ENCODE results near the gene INO80B.
A peak's percentile ranks its signal among the peaks of the same experiment; 100 is the strongest.
"Not testable (repeated sequence)": the region's sequence is repeated elsewhere in the genome, so short reads cannot be mapped to it uniquely, and the experiment has no call there.

The INO80B gene

GRCh38 chr2:74454654-74455511 is at the start of gene INO80B:
TSS of gene INO80B (plus strand) at chr2:74455087. CDS start at chr2:74455117, 30 bp downstream.
- DNase-seq: peak; percentile 98

- DNase-seq: no peak
These were observed 48.9 kb upstream of the INO80B start for GRCh38 chr2:74406035-74406434.

- DNase-seq: no peak
These were observed 47.2 kb upstream of the INO80B start for GRCh38 chr2:74407682-74408081.

DNA sequence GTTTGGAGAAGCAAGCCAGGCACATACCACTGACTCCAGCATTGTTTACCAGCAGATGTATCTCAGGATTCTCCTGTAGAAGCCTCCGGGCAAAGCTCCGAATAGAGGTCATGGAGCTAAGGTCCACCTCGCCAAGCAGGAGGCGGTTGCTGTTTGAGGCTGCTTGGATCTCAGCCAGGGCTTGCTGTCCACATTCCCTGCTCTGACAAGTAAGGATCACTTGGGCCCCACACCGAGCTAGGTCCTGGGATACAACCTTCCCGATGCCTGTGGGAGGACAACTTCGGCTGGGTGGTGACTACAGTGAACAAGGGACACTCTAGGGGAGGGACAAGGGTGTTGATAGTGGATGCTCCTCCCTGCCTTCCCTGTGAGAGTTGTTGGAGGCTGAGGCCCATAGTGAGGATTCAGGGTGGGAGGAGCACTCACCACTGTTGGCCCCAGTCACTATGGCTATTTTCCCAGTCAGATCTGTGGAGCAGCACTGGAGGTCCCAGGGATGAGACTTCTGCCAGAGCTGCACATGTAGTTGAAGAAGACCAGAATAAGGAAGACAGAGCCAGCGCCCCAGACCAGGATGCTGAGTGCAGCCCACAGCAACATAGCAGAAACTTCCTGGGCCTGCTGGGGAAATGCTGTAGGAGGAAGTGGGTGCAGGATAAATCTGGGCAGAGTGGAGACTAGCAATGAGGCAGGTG is 41.7 kb upstream of the INO80B start:
- no peak for DNase-seq

DNA sequence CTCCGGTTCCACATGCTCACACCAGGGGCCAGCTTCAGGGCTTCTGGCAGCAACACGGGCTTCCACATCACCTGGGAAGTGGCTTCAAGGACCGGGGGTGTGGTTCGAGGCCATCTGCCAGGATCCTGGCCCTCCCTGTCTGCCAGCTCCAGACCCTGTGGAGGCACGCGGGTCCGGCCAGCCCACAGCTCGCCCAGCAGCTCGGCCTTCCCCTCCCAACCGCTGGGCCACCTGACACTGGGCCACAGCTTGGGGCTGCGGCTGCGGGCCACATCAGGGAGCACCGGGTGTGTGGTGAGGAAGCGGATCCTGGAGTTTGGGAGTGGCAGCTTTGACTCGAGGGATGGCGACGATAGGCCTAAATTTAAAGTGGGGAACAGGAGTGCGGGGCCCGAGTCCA is 40.4 kb upstream of the INO80B start:
- no peak for DNase-seq

DNA sequence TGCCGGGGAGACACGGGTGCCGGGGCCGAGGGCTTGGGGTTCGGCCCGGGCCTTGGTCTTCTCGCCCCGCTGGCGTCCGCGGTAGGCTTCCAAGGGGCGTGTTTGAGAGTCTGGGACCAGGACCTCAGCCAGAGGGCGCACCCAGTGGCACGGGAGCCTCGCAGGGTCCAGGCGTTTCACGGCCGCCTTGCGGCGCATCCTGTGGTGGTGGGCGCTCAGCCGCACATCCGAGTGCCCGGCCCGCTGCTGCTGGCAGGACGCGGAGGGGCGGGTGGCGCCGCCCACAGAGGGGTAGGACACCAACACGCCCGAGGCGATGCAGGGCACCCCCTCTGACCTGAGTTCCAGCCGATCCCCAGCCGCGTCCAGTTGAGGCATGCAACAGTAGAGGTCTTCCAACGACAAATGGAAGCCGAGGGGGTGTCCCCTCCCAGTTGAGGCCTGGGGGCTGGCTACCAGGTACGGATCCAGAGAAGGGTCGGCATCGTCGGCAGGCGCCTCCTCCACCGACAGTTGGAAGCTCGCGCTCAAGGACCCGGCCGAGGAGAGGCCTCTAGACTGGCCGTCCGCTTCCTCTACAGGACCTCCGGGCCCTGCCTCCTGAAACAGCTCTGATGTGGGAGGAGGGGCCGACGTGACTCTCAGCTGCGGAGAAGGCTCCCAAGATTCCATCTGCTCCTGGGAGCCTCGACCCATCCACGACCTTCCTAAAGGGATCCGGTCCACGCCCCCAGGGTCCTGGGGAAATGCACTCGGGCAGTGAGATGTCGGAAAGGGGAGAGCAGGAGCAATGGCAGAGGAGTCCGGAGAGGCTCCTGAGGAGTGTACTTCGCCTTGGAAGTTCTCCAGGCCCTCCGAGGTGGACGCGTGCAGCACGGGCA is 39.8 kb upstream of the INO80B start:
- DNase-seq: no peak

DNA sequence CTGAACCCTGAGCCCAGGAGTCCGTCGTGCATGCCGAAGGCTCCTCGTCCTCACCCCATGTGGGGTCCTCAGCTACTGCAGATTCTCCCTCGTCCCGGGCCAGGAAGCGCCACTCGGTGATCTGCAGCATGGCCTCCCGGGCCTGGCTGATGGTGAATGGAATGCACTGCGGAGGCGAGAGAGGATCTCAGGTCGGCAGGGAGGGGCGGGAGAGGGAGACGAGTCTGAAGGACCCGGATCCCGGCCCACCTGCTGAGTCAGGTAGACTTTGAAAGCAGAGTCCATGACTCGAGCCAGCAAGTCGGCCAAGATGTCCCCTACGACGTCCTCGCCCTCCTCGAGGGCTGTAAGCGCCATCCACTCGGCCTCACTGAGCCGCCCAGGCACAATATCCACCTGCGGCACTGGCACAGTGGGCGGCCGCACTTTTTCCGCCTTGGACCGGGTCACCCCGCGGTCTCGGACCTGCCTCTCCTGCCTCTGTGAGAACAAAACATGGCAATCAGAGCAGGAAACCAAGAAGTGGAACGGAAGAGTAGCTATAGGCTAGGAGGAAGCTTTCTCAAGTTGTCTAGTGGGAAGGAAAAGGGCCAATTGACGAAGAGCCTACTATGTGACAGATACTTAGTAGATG is 39.0 kb upstream of the INO80B start:
- DNase-seq: no peak

- DNase-seq: peak; percentile 41
These were observed 38.1 kb upstream of the INO80B start for GRCh38 chr2:74416778-74417177.

GRCh38 chr2:74417197-74417596 is 37.7 kb upstream of the INO80B start:
- no peak for DNase-seq

- no peak for DNase-seq
These were observed 37.1 kb upstream of the INO80B start for GRCh38 chr2:74417763-74418162.

DNA sequence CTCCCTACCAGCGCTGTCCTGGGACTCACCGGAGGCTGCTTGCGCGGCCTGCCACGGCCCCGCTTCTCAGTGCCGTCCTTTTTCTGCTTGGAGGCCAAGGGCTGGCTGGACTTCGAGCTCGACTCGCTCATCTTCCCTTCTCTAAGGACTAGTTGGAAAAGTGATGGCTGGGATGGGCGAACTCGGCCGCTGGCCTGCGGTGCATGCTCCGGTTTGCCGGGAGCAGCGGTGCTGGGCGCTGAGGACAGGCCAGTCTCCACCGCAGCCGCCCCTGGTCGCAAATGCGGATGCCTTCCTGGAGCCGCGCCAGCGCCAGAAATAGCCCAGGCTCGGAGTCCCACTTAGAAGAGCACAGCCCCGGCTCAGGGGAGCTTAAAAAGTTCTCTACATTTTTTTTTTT is 36.6 kb upstream of the INO80B start:
- no peak for DNase-seq

GRCh38 chr2:74419345-74419744 is 35.5 kb upstream of the INO80B start:
- no peak for DNase-seq

- no peak for DNase-seq
These were observed 34.9 kb upstream of the INO80B start for GRCh38 chr2:74420006-74420405.

- DNase-seq: not testable (repeated sequence)
These were observed 34.3 kb upstream of the INO80B start for GRCh38 chr2:74420443-74421103.

GRCh38 chr2:74421221-74421870 is 33.5 kb upstream of the INO80B start, which contains the start of the genes C2orf81 and WDR54:
TSS of gene C2orf81 (minus strand) at chr2:74421619. CDS start at chr2:74421560, 59 bp downstream.
TSS of gene WDR54 (plus strand) at chr2:74421730. CDS start at chr2:74422154, 424 bp downstream.
- peak; percentile 97 for DNase-seq

DNA sequence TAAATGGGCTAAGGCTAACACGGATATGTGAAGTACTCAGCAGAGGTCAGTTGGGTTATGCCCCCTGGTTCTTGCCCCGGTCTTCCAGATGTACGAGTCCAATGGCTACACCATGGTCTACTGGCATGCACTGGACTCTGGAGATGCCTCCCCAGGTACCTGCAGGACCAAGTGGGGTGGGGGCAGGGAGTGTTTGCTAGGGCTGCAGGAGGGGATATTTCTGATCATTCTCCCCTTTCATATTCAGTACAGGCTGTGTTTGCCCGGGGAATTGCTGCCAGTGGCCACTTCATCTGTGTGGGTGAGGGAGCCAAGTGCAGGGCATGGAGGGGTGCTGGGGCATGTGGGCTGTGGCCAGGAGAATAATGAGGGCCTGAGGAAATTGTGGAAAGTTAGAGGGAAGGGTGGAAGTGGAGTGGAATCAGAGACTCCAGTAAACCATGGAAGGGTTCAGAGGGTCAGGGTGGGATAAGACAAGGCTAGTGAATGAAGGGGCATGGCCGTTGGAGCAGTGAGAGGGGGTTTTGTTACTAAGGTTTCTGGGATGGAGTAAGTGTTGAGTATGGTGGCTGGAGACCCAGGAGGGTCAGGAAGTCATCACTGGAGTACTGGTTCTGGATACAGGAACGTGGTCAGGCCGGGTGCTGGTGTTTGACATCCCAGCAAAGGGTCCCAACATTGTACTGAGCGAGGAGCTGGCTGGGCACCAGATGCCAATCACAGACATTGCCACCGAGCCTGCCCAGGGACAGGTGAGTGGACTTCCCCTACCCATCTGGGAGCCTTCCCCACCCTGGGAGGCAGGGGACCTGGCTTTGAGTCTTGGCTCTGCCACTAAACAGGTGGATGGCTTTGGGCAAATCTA is 31.4 kb upstream of the INO80B start:
- no peak for DNase-seq

GRCh38 chr2:74424139-74424992 is 30.5 kb upstream of the INO80B start:
- no peak for DNase-seq

GRCh38 chr2:74424995-74425406 is 29.9 kb upstream of the INO80B start:
- DNase-seq: no peak

DNA sequence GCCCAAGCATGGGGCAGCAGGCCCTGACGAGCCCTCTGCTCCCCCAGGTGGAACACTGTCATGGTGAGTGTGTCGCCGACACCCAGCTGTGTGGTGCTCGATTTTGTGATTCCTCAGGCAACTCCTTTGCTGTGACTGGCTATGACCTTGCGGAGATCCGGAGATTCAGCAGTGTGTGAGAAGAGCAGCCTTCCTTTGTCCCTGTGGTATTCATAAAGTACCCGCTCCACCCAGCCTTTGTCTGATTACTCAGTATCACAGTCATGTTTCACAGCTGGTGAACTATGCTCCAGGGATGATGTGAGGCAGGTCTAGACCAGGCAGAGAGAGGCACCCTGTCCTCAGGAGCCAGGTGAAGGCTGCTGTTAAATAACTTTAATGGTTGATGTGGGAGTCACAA is 29.4 kb upstream of the INO80B start:
- DNase-seq: no peak

Data from NCI-H82 (cell line).